Stimulated activated CD8-positive, alpha-beta memory T cell treated with anti-CD3 and anti-CD28 coated beads, Interleukin-15, amount 100 ng/mL, for 4 hours (primary cell): ENCODE results near the gene AATF.

Source experiments
- DNase-seq, 2 donors: peaks; one replicate each; pipeline ENCODE4 v3.0.0-alpha.2; 2020; ENCODE audit warnings: low read depth in 2 of 2

AATF gene

DNA sequence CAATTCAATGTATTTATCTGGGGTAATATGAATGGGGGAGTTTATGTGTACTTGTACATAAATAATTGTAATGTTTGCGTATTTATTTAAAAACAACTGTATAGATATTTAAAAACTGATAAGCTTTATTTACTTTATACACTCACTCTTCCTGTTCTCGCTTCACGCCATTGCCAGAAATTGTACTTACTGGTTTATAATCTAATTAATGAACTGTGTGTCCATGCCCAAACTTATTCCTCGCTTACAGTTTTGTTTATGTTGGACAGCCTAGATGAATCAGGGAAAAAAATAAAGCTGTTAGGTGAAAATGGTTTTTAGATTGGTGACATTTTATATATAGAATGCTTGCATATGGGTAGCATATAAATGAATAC is 30.8 kb downstream of the AATF start:
- DNase-seq = no peak

DNA sequence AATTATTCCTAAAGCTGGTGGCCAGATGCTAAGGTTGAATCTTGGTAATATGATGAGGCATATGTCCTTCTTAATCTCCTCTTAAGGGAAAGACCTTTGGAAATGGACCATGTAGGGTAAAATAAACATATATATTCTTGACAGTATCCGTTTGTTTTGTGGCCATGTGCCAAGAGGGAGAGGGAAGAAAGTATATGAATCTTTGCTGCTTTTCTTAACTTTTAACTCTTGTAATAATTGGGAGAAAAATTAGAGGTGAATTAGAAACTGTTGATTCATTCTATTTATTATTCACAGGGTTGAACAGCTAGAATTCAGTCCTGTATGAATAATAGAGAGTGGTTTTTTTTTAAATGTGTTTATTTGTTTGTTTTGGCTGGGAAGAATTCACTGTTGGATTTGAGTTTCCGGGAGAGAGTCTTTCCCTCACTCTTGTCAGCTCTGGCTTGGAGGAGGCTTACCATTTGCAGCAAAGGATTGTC is 31.6 kb downstream of the AATF start:
- DNase-seq = no peak

DNA sequence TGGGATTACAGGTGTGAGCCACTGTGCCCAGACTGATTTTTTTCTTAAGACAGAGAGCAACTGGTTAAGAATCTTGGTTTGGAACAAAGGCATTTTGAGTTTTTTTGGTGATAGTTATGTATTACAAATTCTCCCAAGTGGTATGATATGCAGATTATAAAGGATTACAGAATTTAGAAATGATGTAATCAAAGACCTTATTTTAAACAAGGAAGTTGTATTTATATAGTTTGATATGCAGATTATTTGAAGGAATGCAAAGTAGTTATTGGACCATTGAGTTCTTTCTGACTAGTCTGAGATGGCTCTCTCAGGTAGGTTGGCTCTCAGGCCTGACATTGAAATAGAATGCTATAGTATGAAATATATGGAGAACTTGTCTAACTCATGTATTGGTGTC is 34.9 kb downstream of the AATF start:
- no peak for DNase-seq

DNA sequence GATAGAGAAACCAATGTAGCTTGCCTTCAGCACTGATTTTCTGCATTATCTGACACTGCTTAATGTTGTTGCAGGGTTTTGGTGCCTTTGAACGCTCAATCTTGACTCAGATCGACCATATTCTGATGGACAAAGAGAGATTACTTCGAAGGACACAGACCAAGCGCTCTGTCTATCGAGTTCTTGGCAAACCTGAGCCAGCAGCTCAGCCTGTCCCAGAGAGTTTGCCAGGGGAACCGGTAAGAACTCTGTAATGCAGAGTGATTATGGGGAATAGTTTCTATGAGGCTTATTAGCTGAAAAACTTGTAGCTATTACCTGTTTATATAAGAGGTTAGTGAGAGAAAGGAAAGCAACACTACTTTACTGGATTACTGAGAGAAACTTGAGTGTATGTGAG is 40.4 kb downstream of the AATF start:
- no peak for DNase-seq

DNA sequence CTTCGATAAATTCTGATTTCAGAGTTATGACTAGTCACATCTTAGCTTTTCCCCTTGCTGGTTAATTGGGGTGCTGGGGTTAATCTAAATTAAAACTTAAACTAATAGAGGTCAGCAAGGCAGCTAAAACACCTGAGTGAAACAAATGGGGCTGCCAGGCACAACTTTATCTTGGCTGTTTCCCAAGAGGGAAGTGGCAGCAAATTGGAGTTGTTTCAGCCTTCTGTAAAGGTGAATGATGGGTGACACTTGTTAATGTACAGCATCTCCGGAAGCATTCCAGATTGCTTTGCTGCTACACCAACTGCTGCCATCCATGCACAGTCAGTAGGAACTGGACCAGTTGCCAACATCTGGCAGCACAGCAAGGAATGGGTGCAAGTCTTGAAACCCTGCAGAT is 43.9 kb downstream of the AATF start:
- no peak for DNase-seq

DNA sequence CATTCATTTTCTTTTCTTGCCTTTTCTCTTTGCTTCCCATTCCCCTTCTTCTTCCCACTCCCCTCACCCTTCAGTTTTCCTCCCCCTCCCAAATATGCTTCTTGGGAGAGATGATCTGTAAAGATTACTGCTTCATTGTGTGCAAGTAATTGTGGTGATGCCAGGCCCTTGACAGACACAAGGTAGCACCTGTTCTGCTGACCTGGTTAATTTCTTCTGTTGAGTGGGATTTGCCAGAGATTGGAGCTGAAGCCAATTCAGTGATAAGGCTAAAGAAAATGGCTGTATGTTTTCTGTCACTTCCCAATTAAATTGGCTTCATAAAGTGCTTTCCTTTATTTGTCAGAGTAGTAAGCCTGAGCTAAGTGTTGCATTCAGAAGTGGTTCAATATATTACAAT is 44.5 kb downstream of the AATF start:
- DNase-seq = no peak

DNA sequence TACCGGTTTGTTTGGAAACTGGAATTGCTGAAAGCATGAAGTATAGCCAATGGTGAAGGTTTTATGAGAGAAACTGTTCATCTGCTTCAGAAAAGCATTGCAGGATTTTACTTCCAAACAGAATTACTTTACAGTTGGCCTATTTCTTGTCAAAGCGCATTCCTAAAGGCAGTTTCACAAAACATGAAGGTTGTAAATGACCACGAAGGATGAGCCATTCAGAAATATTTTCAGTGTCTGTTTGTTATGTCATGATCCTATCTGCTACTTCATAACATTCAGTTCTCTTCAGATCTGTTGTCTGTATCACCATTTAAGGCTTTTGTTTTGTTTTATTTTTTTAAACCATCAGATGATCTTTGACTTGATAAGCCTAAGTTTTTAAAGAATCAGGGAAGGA is 45.7 kb downstream of the AATF start:
- DNase-seq = no peak

DNA sequence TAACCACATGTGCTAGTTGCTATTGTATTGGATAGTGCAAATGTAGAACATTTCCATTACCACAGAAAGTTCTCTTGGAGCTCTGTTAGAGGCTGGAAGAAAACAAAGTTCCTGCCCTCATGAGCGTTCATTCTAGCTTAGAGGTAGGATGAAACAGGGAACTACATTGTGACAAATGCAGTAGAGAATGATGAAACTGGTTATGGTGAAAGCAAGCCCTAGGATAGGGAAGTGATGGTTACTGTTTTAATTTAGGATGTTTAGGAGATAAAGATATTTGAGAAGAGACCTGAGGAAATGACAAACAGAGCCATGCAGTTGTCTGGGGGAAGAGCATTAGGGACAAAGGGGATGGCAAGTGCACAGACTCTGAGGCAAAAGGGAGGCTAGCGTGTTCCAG is 50.7 kb downstream of the AATF start:
- DNase-seq = no peak

DNA sequence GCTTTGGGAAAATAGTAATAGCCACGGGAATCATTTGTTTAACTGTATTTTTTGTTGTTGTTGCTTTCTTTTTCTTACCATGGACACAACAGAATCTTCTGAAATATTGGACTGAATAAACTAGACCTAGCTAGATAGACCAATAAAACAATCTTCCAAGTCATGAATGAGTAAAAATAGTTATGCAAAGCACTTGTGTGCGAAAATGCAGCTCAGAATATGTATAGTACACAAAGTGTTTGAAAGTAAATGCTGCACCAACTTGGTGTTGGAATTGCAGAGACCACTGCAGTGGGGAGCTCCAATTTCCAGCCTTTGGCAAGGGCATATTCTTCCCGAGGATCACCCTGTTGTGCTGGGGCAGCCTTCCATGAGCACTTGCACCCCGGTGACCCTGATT is 68.0 kb downstream of the AATF start:
- no peak for DNase-seq

DNA sequence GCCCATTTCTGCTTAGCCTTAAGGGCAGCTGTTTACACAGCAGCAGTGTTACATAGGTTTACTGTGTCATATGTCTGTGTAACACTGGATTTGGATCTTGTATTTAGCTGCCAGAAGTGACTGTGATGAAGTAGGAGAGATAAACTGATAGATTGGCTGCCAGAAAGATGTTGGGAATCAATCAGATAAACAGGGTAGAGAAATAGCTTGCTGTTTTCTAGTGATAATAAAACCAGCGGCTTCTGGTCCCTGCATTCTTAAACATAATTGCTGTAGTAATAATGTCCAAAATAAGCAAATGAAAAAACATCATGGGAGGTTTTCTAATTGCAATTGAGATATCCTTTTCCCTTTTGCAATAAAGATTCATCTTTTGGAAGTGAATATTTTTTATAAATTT is 68.7 kb downstream of the AATF start:
- no peak for DNase-seq

DNA sequence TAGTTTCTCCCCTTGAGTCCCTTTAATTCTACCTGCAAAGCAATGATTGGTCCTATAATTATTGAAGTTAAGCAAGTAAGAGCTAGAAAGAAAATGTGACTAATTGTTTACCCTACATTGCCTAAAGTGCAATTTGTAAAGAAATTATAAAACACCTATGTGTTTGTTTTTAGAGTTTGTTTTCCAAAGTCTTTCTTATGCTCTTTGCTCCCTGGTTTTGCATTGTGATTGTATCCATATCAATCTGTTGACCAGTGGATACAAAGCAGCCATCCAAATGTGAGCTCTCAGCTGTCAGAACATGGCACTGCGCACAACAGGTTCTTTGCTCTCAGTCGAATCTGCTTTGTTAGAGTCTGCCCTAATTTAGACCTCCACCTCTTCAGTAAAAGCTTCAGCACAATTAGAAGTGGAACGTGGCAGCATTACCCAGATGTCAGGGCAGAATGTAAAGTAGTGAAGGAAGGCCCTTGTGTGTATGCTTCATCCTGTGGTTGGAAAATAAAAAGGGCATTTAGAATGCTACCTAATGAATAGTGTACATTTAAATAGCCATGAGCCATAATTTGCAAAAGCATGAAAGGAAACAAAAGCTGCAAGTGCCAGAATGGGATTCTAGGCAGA is 70.5 kb downstream of the AATF start:
- DNase-seq = no peak

DNA sequence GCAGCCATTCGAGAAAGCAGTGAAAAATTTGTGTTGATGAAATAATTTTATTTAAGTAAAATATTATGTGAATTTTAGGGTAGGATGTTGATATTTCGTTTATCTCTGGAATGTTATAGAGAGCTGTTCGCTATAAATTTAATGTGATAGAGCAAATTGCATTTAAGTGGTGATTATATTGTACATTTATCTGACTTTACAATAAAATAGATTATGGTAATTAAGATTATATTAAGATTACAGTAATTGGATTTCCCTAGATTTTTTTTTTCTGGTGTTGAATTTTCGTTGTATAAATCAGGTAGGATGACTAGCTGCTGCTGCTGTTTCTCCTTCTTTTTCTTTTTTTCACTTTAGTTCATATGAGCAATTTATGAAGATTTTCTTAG is 71.0 kb downstream of the AATF start:
- DNase-seq = no peak

DNA sequence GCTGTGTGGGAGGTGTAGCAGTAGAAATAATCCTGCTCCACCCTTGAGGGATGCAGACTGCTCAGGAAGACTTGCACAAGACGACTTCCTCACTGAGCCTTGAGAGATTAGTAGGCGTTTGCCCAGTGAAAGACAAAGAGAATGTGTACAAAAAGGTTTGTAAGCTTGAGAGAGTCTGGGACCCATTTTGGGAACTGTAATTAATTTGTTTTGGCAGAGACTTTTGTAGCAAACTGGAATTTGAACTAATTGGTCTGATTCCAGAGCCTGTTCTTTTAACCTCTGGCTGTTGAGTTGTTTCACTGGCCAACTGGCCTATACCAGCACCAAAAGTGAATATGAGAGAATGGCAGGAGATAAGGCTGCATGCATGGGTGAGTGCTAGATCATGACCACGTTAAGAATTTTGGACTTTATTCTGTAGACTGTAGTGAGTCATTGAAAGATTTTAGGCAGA is 75.5 kb downstream of the AATF start:
- no peak for DNase-seq

DNA sequence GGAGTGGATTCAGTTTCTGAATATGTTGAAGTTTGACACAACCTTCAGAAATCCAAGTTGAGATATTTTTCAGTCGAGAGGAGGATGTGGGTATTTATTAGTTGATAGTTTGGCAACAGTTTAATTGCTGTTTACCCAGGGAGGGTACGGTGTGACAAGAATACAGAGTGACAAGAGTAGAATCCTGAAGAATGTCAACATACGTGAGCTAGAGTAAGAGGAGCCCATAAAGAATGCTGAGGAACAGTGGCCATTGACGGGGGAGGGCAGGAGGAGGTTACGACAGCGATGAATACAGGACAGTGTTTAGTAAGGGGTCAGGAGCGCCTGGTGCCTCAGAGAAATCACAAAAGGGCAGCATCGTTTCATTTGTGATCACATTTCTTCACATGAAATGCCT is 76.5 kb downstream of the AATF start:
- DNase-seq = no peak

DNA sequence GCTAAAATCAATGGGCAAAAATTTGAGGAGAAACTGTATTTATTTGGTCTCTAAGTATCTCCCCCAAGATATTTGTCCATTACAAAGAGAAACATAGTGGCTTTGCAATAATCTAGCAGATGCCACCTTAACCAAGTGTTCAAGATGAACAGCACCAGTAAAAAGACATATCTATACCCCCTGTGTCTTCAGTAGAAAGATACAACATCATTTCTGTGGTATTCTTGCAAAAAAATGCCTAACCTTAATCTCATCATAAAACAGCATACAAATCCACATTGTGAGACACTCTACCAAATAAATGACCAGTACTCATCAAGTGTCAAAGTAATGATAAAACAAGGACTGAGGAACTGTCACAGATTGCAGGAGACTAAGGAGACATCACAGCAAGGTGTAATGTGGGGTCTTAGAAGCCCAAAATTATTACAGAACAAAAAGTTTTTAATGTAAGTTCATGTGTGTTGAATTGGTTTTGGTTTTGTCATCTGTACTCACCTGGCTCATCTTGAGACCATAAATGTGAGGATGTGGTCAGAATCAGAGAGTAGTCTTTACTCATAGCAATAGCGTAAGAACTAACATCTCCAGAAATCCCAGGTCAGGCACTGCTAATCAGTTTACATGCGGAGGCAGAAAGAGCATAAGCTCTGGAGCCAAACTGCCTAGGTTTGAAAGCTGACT is 77.2 kb downstream of the AATF start:
- no peak for DNase-seq

DNA sequence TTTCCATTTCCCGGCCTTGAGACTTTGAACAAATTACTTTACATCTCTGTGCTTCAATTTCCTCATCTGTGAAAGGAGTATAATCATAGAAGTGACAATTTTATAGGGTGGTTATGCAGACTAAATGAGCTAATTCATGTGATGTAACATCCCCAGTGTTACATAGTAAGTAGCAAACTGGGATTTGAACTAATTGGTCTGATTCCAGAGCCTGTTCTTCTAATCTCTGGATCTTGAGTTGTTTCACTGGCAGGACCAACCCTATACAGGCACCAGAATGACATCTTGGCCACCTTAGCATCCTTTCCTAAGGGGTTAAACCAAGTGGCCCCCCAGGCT is 77.7 kb downstream of the AATF start:
- DNase-seq = no peak

DNA sequence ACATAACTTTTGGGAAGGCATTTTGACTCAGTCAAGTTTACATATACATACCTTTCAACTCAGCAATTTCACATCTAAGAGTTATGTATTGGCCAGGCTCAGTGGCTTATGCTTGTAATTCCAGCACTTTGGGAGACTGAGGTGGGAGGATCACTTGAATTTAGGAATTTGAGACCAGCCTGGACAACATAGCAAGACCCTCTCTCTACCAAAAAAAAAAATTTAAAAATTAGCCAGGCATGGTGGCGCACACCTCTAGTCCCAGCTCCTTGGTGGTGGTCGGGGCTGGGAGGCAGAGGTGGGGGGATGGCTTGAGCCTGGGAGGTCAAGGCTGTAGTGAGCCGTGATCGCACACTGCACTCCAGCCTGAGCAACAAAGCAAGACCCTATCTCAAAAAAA is 79.3 kb downstream of the AATF start:
- DNase-seq = no peak

DNA sequence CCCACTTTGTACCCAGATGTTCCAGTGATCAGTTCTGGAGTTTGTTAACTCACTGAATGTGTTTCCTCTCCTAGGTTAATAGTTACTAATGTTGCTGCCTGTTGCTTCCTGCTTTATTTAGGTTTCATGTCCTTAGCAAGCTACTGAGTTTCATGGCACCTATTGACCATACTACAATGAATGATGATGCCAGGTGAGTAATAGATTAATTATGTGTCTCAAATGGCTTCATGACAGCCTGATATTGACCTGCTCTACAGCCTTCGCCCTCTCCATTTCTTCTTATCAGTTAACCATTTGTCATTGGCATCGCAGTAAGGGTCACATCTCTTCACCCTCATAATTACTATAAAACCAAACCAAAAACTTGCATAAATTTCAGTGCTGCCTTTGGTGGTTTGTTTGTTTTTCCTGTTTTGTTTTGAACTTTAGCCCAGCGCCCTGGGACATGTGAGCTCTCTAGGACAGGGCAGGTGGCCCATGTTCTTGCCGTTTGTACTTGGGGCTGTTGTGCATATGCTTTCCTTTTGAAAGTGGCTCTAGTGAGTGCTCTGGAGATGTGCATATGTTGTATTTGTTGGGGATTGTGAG is 82.8 kb downstream of the AATF start:
- no peak for DNase-seq

DNA sequence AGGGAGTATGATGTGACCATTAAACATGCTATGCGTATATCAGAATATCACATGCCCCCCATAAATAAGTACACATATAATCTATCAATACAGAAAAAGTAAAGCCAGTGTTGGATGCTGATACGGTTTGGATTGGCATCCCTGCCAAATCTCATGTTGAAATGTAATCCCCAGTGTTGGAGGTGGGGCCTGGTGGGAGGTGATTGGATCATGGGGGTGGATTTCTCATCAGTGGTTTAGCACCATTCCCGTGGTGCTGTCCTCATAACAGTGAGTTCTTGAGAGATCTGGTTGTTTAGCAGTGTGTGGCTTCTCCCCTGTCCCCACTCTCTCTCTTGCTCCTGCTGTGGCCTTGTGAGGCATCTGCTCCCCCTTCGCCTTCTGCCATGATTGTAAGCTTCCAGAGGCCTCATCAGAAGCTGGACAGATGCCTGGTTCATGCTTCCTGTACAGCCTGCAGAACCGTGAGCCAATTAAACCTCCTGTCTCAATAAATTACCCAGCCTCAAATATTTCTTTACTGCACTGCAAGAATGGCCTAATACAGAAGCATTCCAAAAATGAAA is 88.9 kb downstream of the AATF start:
- DNase-seq = no peak

DNA sequence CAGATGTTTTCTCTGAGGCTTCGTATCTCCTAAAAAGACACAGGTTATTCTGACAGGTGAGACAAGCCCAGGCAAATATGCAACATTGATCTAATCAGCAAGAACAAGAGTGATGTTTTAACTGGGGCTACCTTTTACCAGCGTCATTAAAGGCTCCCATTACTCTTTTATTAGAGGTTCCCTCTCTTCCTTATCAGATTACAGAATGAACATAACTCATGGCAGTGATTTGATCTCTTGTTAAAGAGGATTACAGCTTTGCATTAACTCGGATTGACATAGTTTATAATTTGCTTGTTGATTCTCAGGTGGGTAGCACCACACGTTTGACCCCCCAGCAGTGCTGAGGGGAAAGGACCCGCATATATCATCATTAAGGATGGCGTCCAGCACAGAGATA is 90.5 kb downstream of the AATF start:
- DNase-seq = no peak

DNA sequence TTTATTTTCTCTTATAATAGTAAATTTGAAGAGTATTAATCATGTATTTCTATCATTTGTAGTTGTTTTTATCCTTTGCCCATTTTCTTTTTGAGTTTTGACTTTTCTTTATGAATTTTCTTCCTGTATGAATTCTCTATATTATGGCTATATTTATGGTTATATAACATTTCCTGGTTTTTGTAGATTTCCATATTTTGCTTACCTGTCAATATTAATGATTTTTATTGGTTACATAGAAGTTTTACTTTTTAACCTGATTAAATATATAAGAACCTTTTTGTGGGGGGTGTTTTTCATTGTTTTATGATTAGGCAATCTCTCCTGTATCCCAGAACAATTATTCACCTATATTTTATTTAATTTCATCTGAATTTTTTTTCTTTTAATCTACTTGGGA is 93.2 kb downstream of the AATF start:
- no peak for DNase-seq

DNA sequence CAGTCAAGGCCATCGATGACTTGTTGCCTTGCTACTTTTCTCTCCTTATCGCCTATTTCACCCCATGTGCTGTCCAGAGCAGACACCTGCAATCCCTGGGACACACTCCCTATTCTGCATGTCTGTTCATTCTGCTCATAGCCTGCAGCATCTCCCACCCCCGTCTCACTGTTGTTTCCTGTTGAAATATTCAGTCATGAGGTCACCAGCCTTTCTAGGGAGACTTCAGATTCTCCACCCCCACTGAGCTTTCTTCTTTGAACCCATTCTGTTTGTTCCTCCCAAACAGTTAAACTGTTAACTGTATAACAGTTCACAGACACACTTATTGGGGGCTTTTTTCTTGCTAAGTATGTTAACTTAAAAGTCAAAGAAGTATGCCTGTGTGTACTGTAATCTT is 94.4 kb downstream of the AATF start:
- no peak for DNase-seq

DNA sequence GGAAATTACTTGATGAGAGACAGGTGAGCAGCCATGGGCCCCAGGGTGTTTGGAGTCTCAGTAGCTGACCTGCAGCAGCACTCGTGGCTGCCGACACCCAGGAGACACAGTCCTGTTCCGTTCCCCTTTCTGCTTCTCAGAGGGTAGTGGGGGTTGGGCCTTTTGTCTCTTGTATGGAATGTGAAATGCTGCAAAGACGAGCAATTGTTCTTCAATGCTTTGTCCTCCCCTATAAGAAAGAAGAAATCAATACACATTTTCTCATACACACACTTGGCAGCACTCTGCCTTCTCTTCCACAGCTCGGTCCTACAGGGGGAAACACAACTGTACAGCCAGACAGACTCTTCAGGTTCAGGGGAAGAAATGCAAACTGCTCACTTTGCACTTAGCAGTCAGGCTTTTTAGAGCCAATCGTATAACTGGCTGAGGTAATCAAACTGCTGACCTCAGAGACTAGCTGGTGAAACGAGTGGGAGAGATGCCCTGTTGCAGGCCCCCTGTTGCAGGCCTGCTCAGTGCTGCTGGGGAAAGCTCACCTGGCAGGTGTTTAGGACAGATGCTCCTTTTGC is 96.7 kb downstream of the AATF start:
- no peak for DNase-seq
